Suprapubic skin (tissue), 4 donors: ENCODE results near the gene SND1. TPM values are rescaled to one million over a fixed set of nuclear protein-coding genes. Genes with fewer than 3 reads are reported as not detected.

Experiments used
- DNase-seq, 2 donors: peaks; one replicate each; pipeline ENCODE4 v3.0.0-alpha.2; 2019; ENCODE audit warnings: low spot score in 2 of 2
- H3K27ac ChIP-seq: fragments of 200-600 bp; sonication (generic); one replicate; pipeline ENCODE4 v1.5.1; 2019
- H3K27me3 ChIP-seq: fragments of 200-600 bp; sonication (generic); one replicate; pipeline ENCODE4 v1.5.1; 2019
- H3K36me3 ChIP-seq: fragments of 200-600 bp; sonication (generic); one replicate; pipeline ENCODE4 v1.5.1; 2019
- H3K4me1 ChIP-seq: fragments of 200-600 bp; sonication (generic); one replicate; pipeline ENCODE4 v1.5.1; 2019
- H3K4me3 ChIP-seq: fragments of 200-600 bp; sonication (generic); one replicate; pipeline ENCODE4 v1.5.1; 2019; ENCODE audit warnings: mild to moderate bottlenecking
- H3K9me3 ChIP-seq: fragments of 200-600 bp; sonication (generic); one replicate; pipeline ENCODE4 v1.5.1; 2019
- EP300 ChIP-seq: sonication (generic); formaldehyde crosslinking; IDR thresholded peaks from one replicate; pipeline ENCODE4 v1.6.1; 2017; ENCODE audit warnings: antibody characterized with exemption
- POLR2A ChIP-seq, 2 donors: fragments of 450-650 bp; IDR thresholded peaks; one replicate each; pipeline ENCODE4 v1.6.1; 2017; ENCODE audit warnings: antibody characterized with exemption in 2 of 2, mild to moderate bottlenecking in 2 of 2, moderate library complexity in 2 of 2
- POLR2AphosphoS5 ChIP-seq, 3 donors: sonication (generic); formaldehyde crosslinking; IDR thresholded peaks; one replicate each; pipeline ENCODE4 v1.6.1; 2017; ENCODE audit warnings: antibody characterized with exemption in 3 of 3
- WGBS: methylation state at CpG from one replicate; pipeline ENCODE4 v1.1.5; 2018; 5-methylcytosine and 5-hydroxymethylcytosine counted together
- total RNA-seq, 4 donors: library from RNA; depleted of rRNA; stranded (reverse); fragments of >200 nt; gene quantifications; one replicate each; pipeline ENCODE4 v1.1.0, GENCODE V29; 2016
- TF ChIP-seq, protein P1 (sequence below), 2 donors: fragments of 200-600 bp in 1 of 2; fragments of 450-650 bp in 1 of 2; sonication (generic) in 1 of 2; IDR thresholded peaks; one replicate each; pipeline ENCODE4 v1.5.1; 2016 to 2019; ENCODE audit warnings: antibody characterized with exemption in 2 of 2, mild to moderate bottlenecking in 1 of 2, moderate library complexity in 1 of 2

SND1 gene
- total RNA-seq, 4 donors from 2014 or later: 72.2 to 99.8 (median 77.2) TPM

DNA sequence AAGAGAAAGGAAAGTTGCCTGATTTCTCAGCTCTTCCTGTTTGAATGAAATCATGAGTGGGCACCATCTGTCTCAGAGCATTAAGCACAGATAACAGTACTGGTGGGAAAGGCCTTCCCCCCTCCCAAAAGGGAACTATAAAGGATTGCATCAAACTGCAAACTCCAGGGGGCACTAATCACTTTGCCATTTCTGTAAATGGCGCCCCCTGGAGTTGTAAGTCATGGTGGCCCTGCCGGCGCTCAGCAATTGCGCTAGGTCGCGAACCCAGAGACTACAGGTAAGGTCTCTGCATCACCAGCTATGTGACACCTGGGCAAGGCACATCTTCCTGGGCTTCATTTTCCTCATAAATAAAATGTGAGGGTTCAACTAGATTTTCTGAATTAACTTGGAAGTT is 368.2 kb downstream of the SND1 start:
- no peak for DNase-seq
- H3K36me3 ChIP-seq: no peaks in the 10 kb centered on the region
- H3K9me3 ChIP-seq: no peaks in the 10 kb centered on the region
- no peak for TF ChIP-seq POLR2A (IDR thresholded peaks at IDR 0.05)
- TF ChIP-seq POLR2AphosphoS5 (IDR thresholded peaks at IDR 0.05): no peak
- TF ChIP-seq, protein P1, sequence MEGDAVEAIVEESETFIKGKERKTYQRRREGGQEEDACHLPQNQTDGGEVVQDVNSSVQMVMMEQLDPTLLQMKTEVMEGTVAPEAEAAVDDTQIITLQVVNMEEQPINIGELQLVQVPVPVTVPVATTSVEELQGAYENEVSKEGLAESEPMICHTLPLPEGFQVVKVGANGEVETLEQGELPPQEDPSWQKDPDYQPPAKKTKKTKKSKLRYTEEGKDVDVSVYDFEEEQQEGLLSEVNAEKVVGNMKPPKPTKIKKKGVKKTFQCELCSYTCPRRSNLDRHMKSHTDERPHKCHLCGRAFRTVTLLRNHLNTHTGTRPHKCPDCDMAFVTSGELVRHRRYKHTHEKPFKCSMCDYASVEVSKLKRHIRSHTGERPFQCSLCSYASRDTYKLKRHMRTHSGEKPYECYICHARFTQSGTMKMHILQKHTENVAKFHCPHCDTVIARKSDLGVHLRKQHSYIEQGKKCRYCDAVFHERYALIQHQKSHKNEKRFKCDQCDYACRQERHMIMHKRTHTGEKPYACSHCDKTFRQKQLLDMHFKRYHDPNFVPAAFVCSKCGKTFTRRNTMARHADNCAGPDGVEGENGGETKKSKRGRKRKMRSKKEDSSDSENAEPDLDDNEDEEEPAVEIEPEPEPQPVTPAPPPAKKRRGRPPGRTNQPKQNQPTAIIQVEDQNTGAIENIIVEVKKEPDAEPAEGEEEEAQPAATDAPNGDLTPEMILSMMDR (IDR thresholded peaks at IDR 0.05): no peak
- TF ChIP-seq EP300: no peak
- H3K4me3 ChIP-seq: no peak overlapping the region
- WGBS: 91% methylated on average over 6 of the region's 6 CpGs
- no peaks in the 10 kb centered on the region for H3K27me3 ChIP-seq
- no peak overlapping the region for H3K27ac ChIP-seq
- peaks cover 11% of the 10 kb centered on the region for H3K4me1 ChIP-seq

DNA sequence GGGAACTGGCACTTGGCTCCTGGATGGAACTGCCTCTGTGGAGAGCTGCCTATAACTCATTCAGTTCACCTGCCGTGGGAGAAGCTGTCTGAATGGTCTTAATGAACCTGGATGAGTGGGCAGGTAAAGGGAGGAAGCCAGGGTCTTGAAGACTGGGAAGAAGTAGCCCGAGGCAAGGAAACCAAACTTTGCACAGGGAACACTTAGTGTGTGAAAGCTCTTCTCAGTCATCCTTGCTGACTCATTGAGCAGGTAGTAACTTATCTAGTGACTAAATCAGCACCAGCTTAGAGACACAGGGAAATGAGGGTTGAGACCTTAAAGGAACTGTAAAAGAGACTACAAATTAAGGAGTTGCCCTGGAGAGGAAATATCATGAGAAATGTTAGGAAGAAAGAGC is 369.4 kb downstream of the SND1 start:
- peaks cover 11% of the 10 kb centered on the region for H3K4me1 ChIP-seq
- 66% methylated on average over 2 of the region's 2 CpGs for WGBS
- DNase-seq: no peak
- no peak for TF ChIP-seq POLR2A (IDR thresholded peaks at IDR 0.05)
- H3K9me3 ChIP-seq: no peaks in the 10 kb centered on the region
- H3K27ac ChIP-seq: no peak overlapping the region
- no peaks in the 10 kb centered on the region for H3K27me3 ChIP-seq
- no peak overlapping the region for H3K4me3 ChIP-seq
- H3K36me3 ChIP-seq: no peaks in the 10 kb centered on the region

DNA sequence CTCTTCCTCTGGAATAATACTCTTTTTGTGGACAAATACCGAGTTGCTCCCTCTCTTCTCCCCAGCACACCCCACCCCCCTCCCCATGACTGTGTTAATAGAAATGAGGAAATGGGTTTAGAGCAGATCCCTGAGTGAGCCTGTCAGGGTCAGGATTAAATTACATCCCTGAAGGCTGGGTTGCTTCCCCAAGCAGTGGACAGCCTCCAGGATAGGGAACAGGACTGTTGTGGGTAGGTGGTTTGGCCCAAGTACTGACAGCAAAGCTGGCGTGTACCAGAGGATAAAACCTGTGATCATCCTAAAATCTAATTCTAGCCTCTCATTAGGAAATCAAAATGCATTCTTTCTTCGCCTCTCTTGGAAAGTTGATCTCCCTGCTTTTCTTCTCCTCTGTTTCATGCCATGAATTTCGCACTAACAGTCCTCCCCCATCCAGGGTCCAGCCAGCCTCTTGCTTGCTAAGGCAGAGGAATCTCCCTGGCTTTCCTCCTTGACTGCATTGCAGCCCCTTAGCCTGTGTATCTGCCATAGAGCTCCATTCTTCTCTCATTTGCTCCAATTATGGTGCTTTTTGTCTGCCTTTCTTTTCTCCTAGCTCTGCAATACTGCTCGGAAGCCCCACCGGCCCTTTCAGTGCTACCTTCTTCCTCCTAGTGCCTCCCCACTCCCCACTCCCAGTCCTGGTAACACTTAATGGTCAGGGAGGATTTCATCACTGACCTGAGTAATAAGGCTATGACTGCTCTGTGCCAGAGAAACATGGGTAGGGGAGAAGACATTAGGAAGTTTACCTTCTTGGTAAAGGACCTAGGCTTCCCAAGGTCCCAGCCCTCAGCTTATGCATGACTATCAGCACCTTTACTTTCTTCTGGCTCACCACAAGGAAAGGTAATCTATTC is 370.9 kb downstream of the SND1 start:
- TF ChIP-seq POLR2A (IDR thresholded peaks at IDR 0.05) (no peak), EP300 (no peak)
- Histone ChIP-seq H3K4me3 (no peak overlapping the region), H3K4me1 (peaks cover 9% of the 10 kb centered on the region), H3K27me3 (no peaks in the 10 kb centered on the region), H3K9me3 (no peaks in the 10 kb centered on the region), H3K36me3 (no peaks in the 10 kb centered on the region), H3K27ac (no peak overlapping the region)
- no peak for DNase-seq
- 84% methylated on average over 6 of the region's 6 CpGs for WGBS

DNA sequence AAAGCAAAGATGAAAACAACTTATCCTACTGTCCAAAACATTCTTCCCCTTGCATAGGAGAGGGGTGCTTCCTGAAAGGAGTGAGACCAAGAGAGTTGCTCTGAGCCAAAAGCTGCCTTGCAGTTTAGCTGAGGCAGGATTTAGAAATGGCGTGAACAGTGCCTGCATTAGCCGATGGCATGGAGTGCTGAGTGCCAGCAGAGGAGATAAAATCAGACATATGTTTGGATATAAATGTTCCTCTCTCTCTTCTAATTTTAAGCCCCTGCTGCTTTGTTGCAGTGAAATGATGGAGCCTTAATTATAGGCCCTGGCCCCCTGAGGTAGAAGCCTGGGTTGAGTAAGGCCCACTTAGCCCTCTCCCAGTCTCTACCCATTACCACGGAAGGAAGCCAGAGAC is 372.2 kb downstream of the SND1 start:
- DNase-seq: no peak
- 68% methylated on average over 2 of the region's 3 CpGs for WGBS
- H3K9me3 ChIP-seq: no peaks in the 10 kb centered on the region
- TF ChIP-seq EP300 (no peak), POLR2A (IDR thresholded peaks at IDR 0.05) (no peak)
- no peak overlapping the region for H3K27ac ChIP-seq
- H3K4me1 ChIP-seq: no peaks in the 10 kb centered on the region
- H3K36me3 ChIP-seq: no peaks in the 10 kb centered on the region
- H3K27me3 ChIP-seq: no peaks in the 10 kb centered on the region
- H3K4me3 ChIP-seq: no peak overlapping the region

DNA sequence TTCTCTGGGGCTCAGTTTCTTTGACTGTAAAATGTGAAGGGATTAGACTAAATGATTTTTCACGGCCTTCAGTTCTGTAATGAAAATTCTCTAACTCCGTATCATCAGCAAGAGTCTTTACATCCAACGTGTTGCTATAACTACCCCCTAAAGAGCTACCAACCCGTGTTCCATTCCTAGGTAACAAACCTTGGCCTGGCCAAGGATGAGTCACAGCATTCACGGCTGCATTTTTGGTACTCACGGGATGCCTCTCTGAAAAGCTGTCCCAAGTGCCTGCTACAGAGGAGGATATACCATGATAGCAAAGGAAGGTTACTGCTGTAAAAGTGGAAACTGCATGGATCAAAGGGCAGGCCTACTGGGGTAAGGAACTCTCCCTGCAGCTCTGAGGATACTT is 373.4 kb downstream of the SND1 start:
- no peak overlapping the region for H3K27ac ChIP-seq
- WGBS: 76% methylated on average over 6 of the region's 6 CpGs

DNA sequence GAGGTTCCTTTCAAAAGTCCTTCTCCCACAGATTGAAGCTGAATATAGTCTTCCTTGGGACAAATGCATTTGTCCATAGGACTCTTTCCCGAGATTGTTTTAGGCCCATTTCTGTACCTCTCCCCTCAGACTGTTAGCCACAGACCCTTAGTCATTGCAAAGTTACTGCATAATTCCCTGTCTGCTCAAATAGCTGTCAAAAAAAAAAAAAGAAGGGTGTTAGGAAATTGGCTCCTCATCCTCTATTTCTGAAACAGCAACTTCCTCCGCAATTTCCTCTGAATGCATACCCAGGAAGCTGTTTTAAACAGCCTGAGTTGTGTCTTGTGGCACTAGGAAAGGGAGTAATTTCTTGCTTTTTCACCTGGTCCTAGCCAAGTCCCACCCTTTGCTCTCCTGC is 373.8 kb downstream of the SND1 start:
- Histone ChIP-seq H3K4me1 (peaks cover 7% of the 10 kb centered on the region), H3K27me3 (peaks cover 12% of the 10 kb centered on the region), H3K27ac (no peak overlapping the region), H3K36me3 (no peaks in the 10 kb centered on the region), H3K9me3 (no peaks in the 10 kb centered on the region), H3K4me3 (no peak overlapping the region)
- DNase-seq: no peak
- 71% methylated on average over 2 of the region's 2 CpGs for WGBS
- TF ChIP-seq, protein P1 (IDR thresholded peaks at IDR 0.05): no peak
- no peak for TF ChIP-seq POLR2AphosphoS5 (IDR thresholded peaks at IDR 0.05)
- TF ChIP-seq EP300: no peak
- TF ChIP-seq POLR2A (IDR thresholded peaks at IDR 0.05): no peak

More for the DNA sequence above, 373.4 kb downstream of the SND1 start:
- Histone ChIP-seq H3K9me3 (no peaks in the 10 kb centered on the region), H3K36me3 (no peaks in the 10 kb centered on the region), H3K4me3 (no peak overlapping the region), H3K4me1 (peaks cover 3% of the 10 kb centered on the region), H3K27me3 (peaks cover 8% of the 10 kb centered on the region)
- TF ChIP-seq EP300 (no peak), POLR2A (IDR thresholded peaks at IDR 0.05) (no peak), POLR2AphosphoS5 (IDR thresholded peaks at IDR 0.05) (no peak)
- DNase-seq: no peak

DNA sequence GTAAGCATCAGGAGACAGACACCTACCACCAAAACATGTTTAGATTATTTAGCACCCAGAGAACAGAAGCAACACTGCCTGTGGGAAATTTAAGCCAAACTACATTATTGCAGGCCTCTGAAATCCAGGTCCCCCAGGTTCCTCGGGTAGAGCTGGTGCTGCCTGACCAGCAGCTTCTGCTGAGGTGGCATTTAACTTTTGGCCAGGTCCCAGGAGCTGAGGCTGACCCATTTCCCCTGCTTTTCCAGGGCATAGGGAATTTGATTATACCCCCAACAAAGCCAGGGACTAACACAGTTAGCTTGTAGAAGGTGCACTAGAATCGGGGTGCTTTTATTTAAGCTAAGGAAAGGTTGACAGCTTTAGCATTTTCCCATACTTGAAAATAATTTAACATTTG is 374.6 kb downstream of the SND1 start:
- no peak overlapping the region for H3K4me3 ChIP-seq
- 52% methylated on average over 2 of the region's 2 CpGs for WGBS
- peaks cover 13% of the 10 kb centered on the region for H3K4me1 ChIP-seq
- no peak overlapping the region for H3K27ac ChIP-seq
- DNase-seq: no peak
- peaks cover 16% of the 10 kb centered on the region for H3K27me3 ChIP-seq
- no peak for TF ChIP-seq POLR2A (IDR thresholded peaks at IDR 0.05)
- H3K9me3 ChIP-seq: no peaks in the 10 kb centered on the region
- H3K36me3 ChIP-seq: no peaks in the 10 kb centered on the region
